Measurements from ENCODE around the gene ADH6.

DNA sequence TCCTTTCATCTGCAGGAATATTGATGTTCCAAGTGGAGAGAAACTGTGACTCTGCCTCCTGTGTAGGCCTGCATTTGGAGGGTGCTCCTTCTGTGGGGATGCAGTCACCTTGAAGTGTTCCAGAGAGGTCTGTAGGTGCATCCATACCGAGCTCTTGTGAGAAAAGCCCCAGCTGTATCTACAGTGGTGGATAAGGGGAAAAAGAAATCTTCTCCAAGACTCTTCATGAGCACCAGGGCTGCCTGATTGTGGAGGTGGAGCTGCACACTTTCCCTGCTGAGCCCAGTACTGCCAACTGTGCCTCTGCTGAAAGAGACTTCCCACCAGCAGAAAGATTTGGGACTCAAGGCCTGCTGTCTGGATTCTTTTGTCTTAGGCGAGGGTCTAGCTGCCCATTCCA, 39.9 kb downstream of the ADH6 start:
- TF ChIP-seq, protein P1, sequence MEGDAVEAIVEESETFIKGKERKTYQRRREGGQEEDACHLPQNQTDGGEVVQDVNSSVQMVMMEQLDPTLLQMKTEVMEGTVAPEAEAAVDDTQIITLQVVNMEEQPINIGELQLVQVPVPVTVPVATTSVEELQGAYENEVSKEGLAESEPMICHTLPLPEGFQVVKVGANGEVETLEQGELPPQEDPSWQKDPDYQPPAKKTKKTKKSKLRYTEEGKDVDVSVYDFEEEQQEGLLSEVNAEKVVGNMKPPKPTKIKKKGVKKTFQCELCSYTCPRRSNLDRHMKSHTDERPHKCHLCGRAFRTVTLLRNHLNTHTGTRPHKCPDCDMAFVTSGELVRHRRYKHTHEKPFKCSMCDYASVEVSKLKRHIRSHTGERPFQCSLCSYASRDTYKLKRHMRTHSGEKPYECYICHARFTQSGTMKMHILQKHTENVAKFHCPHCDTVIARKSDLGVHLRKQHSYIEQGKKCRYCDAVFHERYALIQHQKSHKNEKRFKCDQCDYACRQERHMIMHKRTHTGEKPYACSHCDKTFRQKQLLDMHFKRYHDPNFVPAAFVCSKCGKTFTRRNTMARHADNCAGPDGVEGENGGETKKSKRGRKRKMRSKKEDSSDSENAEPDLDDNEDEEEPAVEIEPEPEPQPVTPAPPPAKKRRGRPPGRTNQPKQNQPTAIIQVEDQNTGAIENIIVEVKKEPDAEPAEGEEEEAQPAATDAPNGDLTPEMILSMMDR (conservative IDR thresholded peaks at IDR 0.05), result no peak
- no peak for TF ChIP-seq EZH2 (IDR thresholded peaks at IDR 0.05; ENCODE audit: low read depth)

Measured in PC-9 (cell line).